NCI-H460 (cell line): ENCODE measurements around the gene ACOXL. TPM values are rescaled to one million over a fixed set of nuclear protein-coding genes. Genes with fewer than 3 reads are reported as not detected.

Experiments
- DNase-seq: peaks from one replicate; pipeline ENCODE4 v3.0.0-alpha.2; 2016; ENCODE audit warnings: low read depth; ENCODE audit errors: extremely low read depth
- total RNA-seq: library from RNA; depleted of rRNA; stranded (reverse); fragments of >200 nt; shearing (Covaris generic); gene quantifications from 2 replicates; pipeline ENCODE4 v1.2.3, GENCODE V29; 2014

ACOXL gene
- total RNA-seq, 1 experiment from 2014 or later: not detected

- no peak for DNase-seq
Measured at GRCh38 chr2:110717734-110718133, 14.6 kb upstream of the ACOXL start.

- DNase-seq: no peak
Measured at GRCh38 chr2:110718382-110718781, 14.0 kb upstream of the ACOXL start.

DNA sequence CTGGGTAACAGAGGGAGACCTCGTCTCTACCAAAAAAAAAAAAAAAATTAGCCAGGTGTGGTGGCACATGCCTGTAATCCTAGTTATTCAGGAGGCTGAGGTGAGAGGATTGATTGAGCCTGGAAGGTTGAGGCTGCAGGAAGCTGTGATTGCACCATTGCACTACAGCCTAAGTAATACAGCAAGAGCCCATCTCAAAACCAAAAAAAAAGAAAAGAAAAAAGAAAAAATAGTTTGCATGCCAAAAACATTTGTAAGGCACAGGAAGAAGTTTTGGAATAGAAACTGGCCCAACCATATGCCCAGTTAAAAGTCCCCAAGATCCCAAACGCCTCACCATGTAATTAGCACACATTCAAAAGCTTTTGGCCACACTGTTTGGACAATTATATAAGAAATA, 13.4 kb upstream of the ACOXL start:
- DNase-seq: no peak

GRCh38 chr2:110720547-110720946, 11.8 kb upstream of the ACOXL start:
- no peak for DNase-seq

GRCh38 chr2:110724820-110725219, 7.6 kb upstream of the ACOXL start:
- DNase-seq: no peak

GRCh38 chr2:110725370-110725769, 7.0 kb upstream of the ACOXL start:
- DNase-seq: no peak

DNA sequence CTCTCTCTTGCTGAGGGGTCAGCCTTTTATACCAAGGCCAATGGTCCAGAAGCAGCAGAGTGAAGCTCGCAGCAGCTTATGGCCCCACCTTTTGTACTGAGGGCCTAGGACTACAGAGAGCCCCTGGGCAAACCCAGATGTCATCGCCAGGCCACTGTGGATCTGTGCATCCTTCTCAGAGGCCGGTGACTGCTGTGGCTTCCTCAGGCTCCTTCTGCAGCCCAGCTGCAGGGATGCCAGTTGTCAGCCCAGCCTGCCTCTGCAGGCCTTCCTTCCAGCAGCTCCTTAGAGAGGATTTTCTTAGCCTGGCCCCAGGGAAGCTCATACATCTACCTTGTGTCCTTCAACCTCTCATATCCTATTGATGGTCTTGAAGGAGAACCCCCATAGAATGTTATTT, 6.5 kb upstream of the ACOXL start:
- DNase-seq: no peak

GRCh38 chr2:110726285-110726684, 6.1 kb upstream of the ACOXL start:
- DNase-seq: no peak

DNA sequence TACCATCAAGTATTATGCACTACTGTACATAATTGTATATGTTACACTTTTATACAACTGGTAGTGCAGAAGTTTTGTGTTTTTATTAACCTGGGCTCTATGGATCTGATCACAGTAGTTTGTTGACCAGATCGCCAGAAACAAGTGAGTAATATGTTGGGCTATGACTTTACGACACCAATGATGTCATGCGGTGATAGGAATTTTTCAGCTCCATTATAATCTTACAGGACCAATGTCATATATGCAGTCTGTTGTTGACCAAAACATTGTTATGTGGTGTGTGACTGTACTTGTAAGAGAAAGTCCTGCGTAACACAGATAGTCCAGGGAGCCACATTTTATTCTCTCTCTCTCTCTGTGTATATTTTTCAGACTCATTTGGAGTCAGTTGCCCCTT, 4.5 kb upstream of the ACOXL start:
- DNase-seq: no peak

- DNase-seq: no peak
Measured at GRCh38 chr2:110729106-110729505, 3.3 kb upstream of the ACOXL start.

GRCh38 chr2:110731064-110731463, 1.3 kb upstream of the ACOXL start:
- no peak for DNase-seq

DNA sequence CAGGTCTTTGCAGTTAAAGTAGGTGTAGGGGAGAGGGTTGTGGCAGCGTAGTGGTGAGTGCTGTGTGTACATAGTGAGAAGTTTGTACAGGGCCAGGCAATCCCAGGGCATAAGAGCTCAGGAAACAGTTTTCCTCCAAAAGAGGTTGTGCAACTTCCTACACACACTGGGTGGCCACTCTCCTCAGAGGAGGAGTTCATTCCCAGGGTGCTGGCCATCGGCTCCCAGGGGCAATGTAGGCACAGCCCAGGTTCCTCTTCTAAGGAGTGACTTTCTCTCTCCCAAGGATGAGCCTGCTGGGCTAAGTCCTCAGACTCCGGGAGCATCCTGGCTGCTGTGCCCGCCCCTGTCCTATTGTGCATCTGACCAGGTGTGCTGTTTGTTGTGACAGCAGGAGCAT, 3.0 kb downstream of the ACOXL start:
- DNase-seq: no peak

- DNase-seq: no peak
Measured at GRCh38 chr2:110737783-110738182, 5.4 kb downstream of the ACOXL start.

- DNase-seq: no peak
Measured at GRCh38 chr2:110740747-110741349, 8.5 kb downstream of the ACOXL start.

DNA sequence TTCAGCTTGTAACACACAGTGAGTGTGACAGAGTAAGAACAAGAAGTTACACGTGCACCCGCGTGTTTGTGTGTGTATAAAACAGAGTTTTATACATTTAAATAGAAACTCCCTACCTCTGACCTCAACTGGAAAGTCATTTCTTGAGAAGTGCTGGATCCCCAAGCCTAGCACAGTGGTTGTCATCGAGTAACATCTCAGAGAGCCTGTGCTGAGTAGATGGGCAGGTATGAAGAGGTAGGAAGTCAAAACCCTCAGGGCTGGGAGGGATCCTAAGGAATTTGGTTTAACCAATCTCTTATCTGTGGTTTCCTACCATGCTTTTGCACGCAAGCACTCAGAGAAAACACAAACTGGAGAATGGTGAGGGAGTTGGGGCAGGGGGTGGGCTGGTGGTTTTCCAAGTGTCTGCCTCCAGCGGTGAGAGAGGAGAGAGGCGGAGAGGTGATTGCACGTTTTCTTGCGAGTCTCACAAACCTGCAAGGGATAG, 9.2 kb downstream of the ACOXL start:
- DNase-seq: no peak

- DNase-seq: no peak
Measured at GRCh38 chr2:110742412-110742811, 10.0 kb downstream of the ACOXL start.

DNA sequence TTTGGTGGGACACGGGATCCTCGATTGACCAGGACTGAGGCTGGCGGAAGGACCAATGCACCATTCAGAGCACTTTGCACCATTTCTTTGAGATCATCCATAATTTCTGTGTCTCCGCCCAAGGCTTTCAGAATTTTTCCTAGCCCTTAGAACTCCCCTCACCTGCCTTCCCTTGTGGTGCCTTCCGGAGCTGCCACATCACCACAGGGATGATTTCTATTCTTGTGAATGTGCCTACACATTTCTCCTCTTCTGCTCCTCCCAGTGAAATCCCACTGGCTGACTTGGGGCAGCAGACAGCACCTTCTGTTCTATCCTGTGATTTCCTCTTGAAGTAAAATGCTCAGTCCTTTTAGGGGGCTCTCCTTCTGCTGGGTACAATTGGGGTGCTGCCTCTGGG, 11.2 kb downstream of the ACOXL start:
- DNase-seq: no peak

GRCh38 chr2:110744429-110744828, 12.1 kb downstream of the ACOXL start:
- no peak for DNase-seq

DNA sequence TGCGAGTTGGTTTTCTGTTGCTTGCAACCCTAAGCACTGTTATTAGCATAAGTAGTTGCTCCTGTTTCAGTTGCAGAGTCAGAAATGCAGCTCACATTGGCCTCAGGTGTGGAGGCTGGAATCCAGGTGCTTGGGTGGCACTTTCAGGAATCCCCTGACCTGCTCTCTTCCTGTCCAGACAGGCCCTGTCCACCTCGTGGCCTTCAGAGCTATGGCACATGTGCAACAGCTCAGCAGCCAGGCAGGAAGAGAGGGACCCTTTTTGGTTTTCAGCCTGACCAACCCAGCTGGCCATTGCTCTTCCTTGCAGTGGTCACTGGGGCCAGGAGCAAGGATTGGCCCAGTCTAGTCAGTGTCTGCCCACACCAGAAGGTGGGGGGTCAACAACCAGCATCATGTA, 12.7 kb downstream of the ACOXL start:
- no peak for DNase-seq

DNA sequence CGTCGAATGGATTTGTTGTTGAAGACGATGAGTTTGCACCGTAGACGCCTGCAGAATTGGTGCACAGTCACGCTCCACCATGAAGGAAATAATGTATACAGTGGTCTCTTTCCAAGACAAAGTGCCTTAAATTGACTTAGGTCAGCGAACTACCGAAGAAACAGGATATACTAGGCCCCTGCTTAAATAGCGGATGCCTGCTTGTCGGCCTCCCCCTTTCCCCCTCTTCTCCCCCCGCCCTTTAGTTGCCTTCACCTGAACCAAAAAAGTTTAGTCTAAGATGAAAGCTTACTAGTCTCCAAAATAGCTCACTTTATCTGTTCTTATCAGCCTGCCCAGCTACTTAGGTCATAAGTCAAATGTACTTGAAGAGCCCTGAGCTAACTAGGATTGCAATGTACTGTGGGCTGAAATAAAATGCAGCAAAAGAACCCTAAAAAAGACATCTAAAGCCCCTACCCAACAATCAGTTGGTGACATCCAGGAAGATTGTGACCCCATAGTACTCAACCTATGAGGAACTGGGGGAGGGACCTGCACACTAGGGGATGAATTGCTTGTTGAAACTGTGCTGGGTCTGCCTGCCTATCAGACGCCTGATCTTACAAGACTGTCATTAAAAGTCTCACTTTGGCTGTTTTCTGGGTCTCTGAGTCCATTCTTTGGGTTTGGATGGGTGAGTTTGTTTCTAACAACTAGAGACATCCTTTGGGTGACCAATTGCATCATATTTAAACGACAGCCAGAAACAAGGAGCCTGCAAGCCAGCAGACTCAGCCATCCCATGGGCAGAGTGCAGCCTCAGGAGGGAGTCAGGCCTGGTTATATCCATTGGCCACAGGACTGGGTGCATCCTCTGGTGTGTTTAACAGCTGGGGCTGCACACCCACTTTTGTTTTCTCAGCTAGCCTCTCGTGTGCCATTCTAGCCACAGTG, 14.5 kb downstream of the ACOXL start:
- DNase-seq: no peak

DNA sequence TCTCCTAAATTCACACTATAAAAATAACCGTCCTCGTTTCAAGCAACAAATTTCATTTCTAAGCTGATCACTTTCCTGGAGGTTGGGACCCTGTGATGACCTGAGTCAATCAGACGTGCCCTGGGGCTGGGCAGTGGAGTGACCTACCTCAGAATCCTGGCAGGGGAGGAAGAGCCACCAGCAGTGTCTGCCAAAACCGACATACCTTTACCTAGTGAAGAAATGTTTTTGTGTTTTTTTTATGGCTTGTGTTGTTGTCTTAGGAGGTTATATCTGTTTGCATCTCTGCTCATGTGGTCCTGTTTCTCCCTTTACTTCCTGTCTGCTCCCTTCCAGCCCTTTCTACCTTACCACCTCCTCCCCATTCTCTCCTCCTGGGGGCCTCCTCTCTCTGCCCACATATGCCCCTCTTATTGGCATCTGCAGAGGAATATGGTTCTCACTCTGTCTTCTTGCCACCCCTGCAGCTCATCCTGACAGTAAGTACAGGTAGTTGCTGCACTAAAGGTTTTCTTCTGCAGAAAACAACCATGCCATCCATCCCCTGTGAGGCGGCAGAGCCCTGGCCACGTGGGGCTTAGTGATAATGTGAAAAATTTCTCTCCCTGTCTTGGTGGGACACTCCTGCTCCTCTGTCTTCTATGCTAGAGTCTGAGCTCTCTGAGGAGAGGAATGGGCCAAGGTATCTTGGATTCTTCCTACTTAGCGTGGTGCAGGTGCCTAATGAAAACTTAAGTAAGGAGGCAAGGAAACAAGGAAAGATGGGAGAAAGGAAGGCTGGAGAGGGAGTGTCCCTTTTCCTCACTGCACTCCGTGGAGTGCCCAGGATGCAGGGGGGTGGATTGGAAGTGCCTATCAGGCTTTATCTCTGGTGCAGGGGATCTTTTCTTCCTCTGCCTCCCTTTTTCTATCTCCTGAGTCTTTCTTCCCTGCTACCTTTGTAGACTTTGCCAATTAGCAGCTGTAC, 15.4 kb downstream of the ACOXL start:
- no peak for DNase-seq
